WTC11 (cell line): ENCODE measurements around the gene CIPC. TPM values are rescaled to one million over a fixed set of nuclear protein-coding genes. Genes with fewer than 3 reads are reported as not detected.

Source experiments
- ATAC-seq: fragments of 200-7000 bp; cut with Tn5 transposase; 2 replicates; pipeline ENCODE4 v1.10.0; 2021; ENCODE audit warnings: mild to moderate bottlenecking, moderate library complexity
- CTCF ChIA-PET: fragments of 300-600 bp; sonication (Branson Sonifier 250); formaldehyde crosslinking; loops from one replicate; lab custom pipeline; 2021; ENCODE audit warnings: antibody characterized with exemption; lab: Charles Lee
- POLR2A ChIA-PET: fragments of 350-600 bp; sonication (Branson Sonifier 250); formaldehyde crosslinking; loops from one replicate; lab custom pipeline; 2021; ENCODE audit warnings: antibody characterized with exemption; lab: Charles Lee
- DNase-seq: peaks from one replicate; pipeline ENCODE4 v3.0.0; 2021; ENCODE audit warnings: low spot score
- H3K27ac Mint-ChIP-seq: 2 replicates; pipeline ENCODE4 v1.8.0; 2021; ENCODE audit warnings: mixed read lengths
- H3K27me3 Mint-ChIP-seq: 2 replicates; pipeline ENCODE4 v1.8.0; 2021; ENCODE audit warnings: low read depth, mild to moderate bottlenecking, moderate library complexity, mixed read lengths
- H3K36me3 Mint-ChIP-seq: 2 replicates; pipeline ENCODE4 v1.8.0; 2021; ENCODE audit warnings: mixed read lengths
- H3K4me1 Mint-ChIP-seq: 2 replicates; pipeline ENCODE4 v1.8.0; 2022; ENCODE audit warnings: mixed read lengths
- H3K4me3 Mint-ChIP-seq: 2 replicates; pipeline ENCODE4 v1.8.0; 2021; ENCODE audit warnings: mild to moderate bottlenecking, moderate library complexity, mixed read lengths
- H3K9me3 Mint-ChIP-seq: 2 replicates; pipeline ENCODE4 v1.8.0; 2021; ENCODE audit warnings: mixed read lengths
- CREB1 ChIP-seq: sonication (generic); formaldehyde crosslinking; IDR thresholded peaks from 2 replicates; pipeline ENCODE4 v1.8.0; 2023; ENCODE audit warnings: mild to moderate bottlenecking, missing genetic modification reagents
- ELF4 ChIP-seq: sonication (generic); formaldehyde crosslinking; IDR thresholded peaks from 2 replicates; pipeline ENCODE4 v1.8.1; 2022; ENCODE audit warnings: low read depth, mild to moderate bottlenecking, moderate library complexity, missing genetic modification reagents
- EMX1 ChIP-seq: fragments of 250-450 bp; sonication (Bioruptor Pico); IDR thresholded peaks from 2 replicates; pipeline ENCODE4 v1.8.0; 2021; ENCODE audit warnings: mild to moderate bottlenecking
- ETV6 ChIP-seq: sonication (generic); formaldehyde crosslinking; IDR thresholded peaks from 2 replicates; pipeline ENCODE4 v1.8.1; 2022; ENCODE audit warnings: mild to moderate bottlenecking, missing genetic modification reagents
- GTF2I ChIP-seq: fragments of 250-450 bp; sonication (Bioruptor Pico); conservative IDR thresholded peaks from 2 replicates; pipeline ENCODE4 v1.4.0; 2021; ENCODE audit warnings: mild to moderate bottlenecking
- HMGA2 ChIP-seq: fragments of 250-450 bp; sonication (Bioruptor Pico); IDR thresholded peaks from 2 replicates; pipeline ENCODE4 v1.4.0; 2021; ENCODE audit warnings: mild to moderate bottlenecking, moderate library complexity
- JAZF1 ChIP-seq: fragments of 250-450 bp; sonication (Bioruptor Pico); IDR thresholded peaks from 2 replicates; pipeline ENCODE4 v1.9.0; 2021; ENCODE audit warnings: moderate library complexity, mild to moderate bottlenecking, inconsistent platforms
- MLX ChIP-seq: sonication (generic); formaldehyde crosslinking; IDR thresholded peaks from 2 replicates; pipeline ENCODE4 v1.8.1; 2023; ENCODE audit warnings: mild to moderate bottlenecking, missing genetic modification reagents, moderate library complexity
- NFYB ChIP-seq: sonication (generic); formaldehyde crosslinking; conservative IDR thresholded peaks from 2 replicates; pipeline ENCODE4 v1.8.0; 2022; ENCODE audit warnings: low read depth, missing genetic modification reagents
- PRRX2 ChIP-seq: fragments of 250-450 bp; sonication (Bioruptor Pico); IDR thresholded peaks from 2 replicates; pipeline ENCODE4 v1.8.0; 2021; ENCODE audit warnings: mild to moderate bottlenecking
- SOX15 ChIP-seq: fragments of 250-450 bp; sonication (Bioruptor Pico); IDR thresholded peaks from 2 replicates; pipeline ENCODE4 v1.9.0; 2021; ENCODE audit warnings: mild to moderate bottlenecking
- SP1 ChIP-seq: sonication (generic); formaldehyde crosslinking; conservative IDR thresholded peaks from 2 replicates; pipeline ENCODE4 v1.8.1; 2022; ENCODE audit warnings: missing genetic modification reagents
- USF2 ChIP-seq: sonication (generic); formaldehyde crosslinking; IDR thresholded peaks from 2 replicates; pipeline ENCODE4 v1.8.1; 2023; ENCODE audit warnings: mild to moderate bottlenecking, missing genetic modification reagents, moderate library complexity
- ZBTB21 ChIP-seq: sonication (generic); formaldehyde crosslinking; IDR thresholded peaks from 2 replicates; pipeline ENCODE4 v1.8.1; 2023; ENCODE audit warnings: mild to moderate bottlenecking, missing genetic modification reagents, borderline replicate concordance
- ZNF138 ChIP-seq: sonication (generic); formaldehyde crosslinking; conservative IDR thresholded peaks from 2 replicates; pipeline ENCODE4 v1.8.1; 2022; ENCODE audit warnings: mild to moderate bottlenecking, moderate library complexity, missing genetic modification reagents
- ZNF263 ChIP-seq: sonication (generic); formaldehyde crosslinking; IDR thresholded peaks from 2 replicates; pipeline ENCODE4 v1.8.1; 2022; ENCODE audit warnings: low read depth, mild to moderate bottlenecking, moderate library complexity, missing genetic modification reagents
- ZNF317 ChIP-seq: sonication (generic); formaldehyde crosslinking; IDR thresholded peaks from 2 replicates; pipeline ENCODE4 v1.8.1; 2023; ENCODE audit warnings: low read depth, mild to moderate bottlenecking, moderate library complexity, missing genetic modification reagents, borderline replicate concordance
- ZNF671 ChIP-seq: fragments of 250-450 bp; sonication (Bioruptor Pico); IDR thresholded peaks from 2 replicates; pipeline ENCODE4 v1.8.0; 2021; ENCODE audit warnings: mild to moderate bottlenecking
- total RNA-seq: library from RNA; stranded (reverse); gene quantifications from 3 replicates; pipeline ENCODE4 v1.2.3, GENCODE V29; 2021
- TF ChIP-seq, protein P1 (sequence below): sonication (generic); formaldehyde crosslinking; IDR thresholded peaks from 2 replicates; pipeline ENCODE4 v1.8.1; 2022; ENCODE audit warnings: low read depth, mild to moderate bottlenecking, moderate library complexity, missing genetic modification reagents, borderline replicate concordance
- TF ChIP-seq, protein P2 (sequence below): fragments of 250-450 bp; sonication (Bioruptor Pico); IDR thresholded peaks from 2 replicates; pipeline ENCODE4 v1.9.0; 2021; ENCODE audit warnings: mild to moderate bottlenecking
- TF ChIP-seq, protein P3 (sequence below): sonication (generic); formaldehyde crosslinking; conservative IDR thresholded peaks from 2 replicates; pipeline ENCODE4 v1.8.1; 2023; ENCODE audit warnings: mild to moderate bottlenecking, low read depth, missing genetic modification reagents, moderate library complexity
- TF ChIP-seq, protein P4 (sequence below): sonication (generic); formaldehyde crosslinking; conservative IDR thresholded peaks from 2 replicates; pipeline ENCODE4 v1.8.1; 2022; ENCODE audit warnings: mild to moderate bottlenecking, missing genetic modification reagents

Gene CIPC
- total RNA-seq, 1 experiment from 2014 or later: 25.4 TPM

- TF ChIP-seq CREB1 (CRISPR knock-in tag): no peak
Measured at GRCh38 chr14:77151918-77152588, 54.0 kb downstream of the CIPC start (continued).

- Mint-ChIP-seq H3K4me3 (no peak overlapping the region), H3K27ac (no peak overlapping the region)
- TF ChIP-seq EMX1 (no peak), USF2 (no peak), SOX15 (CRISPR knock-in tag) (no peak), CREB1 (CRISPR knock-in tag) (no peak), ELF4 (CRISPR knock-in tag) (no peak), GTF2I (CRISPR knock-in tag) (peak; percentile 96), ETV6 (CRISPR knock-in tag) (no peak), ZNF671 (CRISPR knock-in tag) (no peak)
- TF ChIP-seq, all 79 proteins: peak for 1
- POLR2A ChIA-PET: no interaction called here
- Mint-ChIP-seq H3K4me1 (peaks cover 40% of the 10 kb centered on the region), H3K9me3 (peaks cover 5% of the 10 kb centered on the region), H3K27me3 (no peaks in the 10 kb centered on the region), H3K36me3 (no peaks in the 10 kb centered on the region)
- CTCF ChIA-PET: interaction anchor here (1.0 to 7.7 kb wide), 10 partner anchors 12 to 161 kb away, joined by 3 to 147 read pairs (median 5); partner anchors contain the start of genes TMEM63C and ZDHHC22
- no peak for ATAC-seq
- DNase-seq: no peak
Measured at GRCh38 chr14:77153802-77154201, 55.7 kb downstream of the CIPC start.

- ATAC-seq (no peak), DNase-seq (no peak)
- ChIA-PET POLR2A (no interaction called here), CTCF (interaction anchor here (0.8 to 7.7 kb wide), 7 partner anchors 13 to 162 kb away, joined by 3 to 147 read pairs (median 6); partner anchors contain the start of genes TMEM63C and ZDHHC22)
- TF ChIP-seq ZNF671 (CRISPR knock-in tag): no peak
- H3K27ac Mint-ChIP-seq: no peak overlapping the region; the same call in 1 of the 2 replicates
- peaks cover 44% of the 10 kb centered on the region for H3K4me1 Mint-ChIP-seq
- H3K9me3 Mint-ChIP-seq: peaks cover 5% of the 10 kb centered on the region
- no peaks in the 10 kb centered on the region for H3K36me3 Mint-ChIP-seq
- H3K27me3 Mint-ChIP-seq: no peaks in the 10 kb centered on the region
- H3K4me3 Mint-ChIP-seq: no peak overlapping the region
Measured at GRCh38 chr14:77154421-77154820, 56.4 kb downstream of the CIPC start.

GRCh38 chr14:77155083-77155482 is 57.0 kb downstream of the CIPC start:
- H3K9me3 Mint-ChIP-seq: peaks cover 5% of the 10 kb centered on the region
- no peak for DNase-seq
- no peaks in the 10 kb centered on the region for H3K27me3 Mint-ChIP-seq
- TF ChIP-seq MLX (CRISPR knock-in tag) (no peak), NFYB (CRISPR knock-in tag) (no peak), ZBTB21 (CRISPR knock-in tag) (no peak), PRRX2 (no peak), JAZF1 (CRISPR knock-in tag) (no peak), HMGA2 (CRISPR knock-in tag) (no peak), ZNF138 (CRISPR knock-in tag) (no peak), ZNF263 (CRISPR knock-in tag) (no peak), ZNF317 (CRISPR knock-in tag) (no peak), SP1 (no peak)
- TF ChIP-seq, protein P1, sequence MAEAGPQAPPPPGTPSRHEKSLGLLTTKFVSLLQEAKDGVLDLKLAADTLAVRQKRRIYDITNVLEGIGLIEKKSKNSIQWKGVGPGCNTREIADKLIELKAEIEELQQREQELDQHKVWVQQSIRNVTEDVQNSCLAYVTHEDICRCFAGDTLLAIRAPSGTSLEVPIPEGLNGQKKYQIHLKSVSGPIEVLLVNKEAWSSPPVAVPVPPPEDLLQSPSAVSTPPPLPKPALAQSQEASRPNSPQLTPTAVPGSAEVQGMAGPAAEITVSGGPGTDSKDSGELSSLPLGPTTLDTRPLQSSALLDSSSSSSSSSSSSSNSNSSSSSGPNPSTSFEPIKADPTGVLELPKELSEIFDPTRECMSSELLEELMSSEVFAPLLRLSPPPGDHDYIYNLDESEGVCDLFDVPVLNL: no peak
- TF ChIP-seq, protein P2, sequence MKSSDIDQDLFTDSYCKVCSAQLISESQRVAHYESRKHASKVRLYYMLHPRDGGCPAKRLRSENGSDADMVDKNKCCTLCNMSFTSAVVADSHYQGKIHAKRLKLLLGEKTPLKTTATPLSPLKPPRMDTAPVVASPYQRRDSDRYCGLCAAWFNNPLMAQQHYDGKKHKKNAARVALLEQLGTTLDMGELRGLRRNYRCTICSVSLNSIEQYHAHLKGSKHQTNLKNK (CRISPR knock-in tag): no peak
- TF ChIP-seq, protein P3, sequence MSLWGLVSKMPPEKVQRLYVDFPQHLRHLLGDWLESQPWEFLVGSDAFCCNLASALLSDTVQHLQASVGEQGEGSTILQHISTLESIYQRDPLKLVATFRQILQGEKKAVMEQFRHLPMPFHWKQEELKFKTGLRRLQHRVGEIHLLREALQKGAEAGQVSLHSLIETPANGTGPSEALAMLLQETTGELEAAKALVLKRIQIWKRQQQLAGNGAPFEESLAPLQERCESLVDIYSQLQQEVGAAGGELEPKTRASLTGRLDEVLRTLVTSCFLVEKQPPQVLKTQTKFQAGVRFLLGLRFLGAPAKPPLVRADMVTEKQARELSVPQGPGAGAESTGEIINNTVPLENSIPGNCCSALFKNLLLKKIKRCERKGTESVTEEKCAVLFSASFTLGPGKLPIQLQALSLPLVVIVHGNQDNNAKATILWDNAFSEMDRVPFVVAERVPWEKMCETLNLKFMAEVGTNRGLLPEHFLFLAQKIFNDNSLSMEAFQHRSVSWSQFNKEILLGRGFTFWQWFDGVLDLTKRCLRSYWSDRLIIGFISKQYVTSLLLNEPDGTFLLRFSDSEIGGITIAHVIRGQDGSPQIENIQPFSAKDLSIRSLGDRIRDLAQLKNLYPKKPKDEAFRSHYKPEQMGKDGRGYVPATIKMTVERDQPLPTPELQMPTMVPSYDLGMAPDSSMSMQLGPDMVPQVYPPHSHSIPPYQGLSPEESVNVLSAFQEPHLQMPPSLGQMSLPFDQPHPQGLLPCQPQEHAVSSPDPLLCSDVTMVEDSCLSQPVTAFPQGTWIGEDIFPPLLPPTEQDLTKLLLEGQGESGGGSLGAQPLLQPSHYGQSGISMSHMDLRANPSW (CRISPR knock-in tag): no peak
- TF ChIP-seq, protein P4, sequence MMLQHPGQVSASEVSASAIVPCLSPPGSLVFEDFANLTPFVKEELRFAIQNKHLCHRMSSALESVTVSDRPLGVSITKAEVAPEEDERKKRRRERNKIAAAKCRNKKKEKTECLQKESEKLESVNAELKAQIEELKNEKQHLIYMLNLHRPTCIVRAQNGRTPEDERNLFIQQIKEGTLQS (CRISPR knock-in tag): no peak
- no peak overlapping the region for H3K4me3 Mint-ChIP-seq
- no peaks in the 10 kb centered on the region for H3K36me3 Mint-ChIP-seq
- CTCF ChIA-PET: interaction anchor here (0.8 to 7.7 kb wide), 5 partner anchors 13 to 161 kb away, joined by 3 to 147 read pairs (median 13); partner anchors contain the start of genes TMEM63C and ZDHHC22
- ATAC-seq: no peak
- POLR2A ChIA-PET: no interaction called here
- peaks cover 44% of the 10 kb centered on the region for H3K4me1 Mint-ChIP-seq
- H3K27ac Mint-ChIP-seq: no peak overlapping the region
